Limb (tissue), 2 donors: Measurements from ENCODE around the gene EYA2.
A peak's percentile ranks its signal among the peaks of the same experiment; 100 is the strongest.

ENCODE experiments used
- DNase-seq, 2 donors: peaks; one replicate each; pipeline ENCODE4 v3.0.0-alpha.2; 2016; ENCODE audit errors: extremely low spot score in 2 of 2

Gene EYA2

DNA sequence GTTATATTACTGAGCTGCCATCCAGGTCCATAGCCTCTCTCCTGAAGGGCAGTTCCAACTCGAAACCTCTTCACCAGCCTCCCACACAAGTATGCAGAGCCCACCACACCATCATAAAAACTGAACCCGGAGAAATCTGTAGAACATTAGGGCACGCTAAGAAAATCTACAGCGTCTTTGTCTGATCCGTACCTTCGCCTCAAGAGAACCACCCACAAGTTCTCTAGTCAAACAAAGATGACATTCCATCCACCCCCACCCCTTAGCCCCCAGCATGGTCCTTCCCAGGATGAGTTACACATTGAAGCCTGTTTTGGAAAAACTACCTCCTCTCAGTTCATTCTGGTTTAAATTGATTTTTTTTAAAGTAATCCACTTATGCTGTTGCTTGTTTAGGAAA, 242.1 kb downstream of the EYA2 start:
- DNase-seq = no peak

DNA sequence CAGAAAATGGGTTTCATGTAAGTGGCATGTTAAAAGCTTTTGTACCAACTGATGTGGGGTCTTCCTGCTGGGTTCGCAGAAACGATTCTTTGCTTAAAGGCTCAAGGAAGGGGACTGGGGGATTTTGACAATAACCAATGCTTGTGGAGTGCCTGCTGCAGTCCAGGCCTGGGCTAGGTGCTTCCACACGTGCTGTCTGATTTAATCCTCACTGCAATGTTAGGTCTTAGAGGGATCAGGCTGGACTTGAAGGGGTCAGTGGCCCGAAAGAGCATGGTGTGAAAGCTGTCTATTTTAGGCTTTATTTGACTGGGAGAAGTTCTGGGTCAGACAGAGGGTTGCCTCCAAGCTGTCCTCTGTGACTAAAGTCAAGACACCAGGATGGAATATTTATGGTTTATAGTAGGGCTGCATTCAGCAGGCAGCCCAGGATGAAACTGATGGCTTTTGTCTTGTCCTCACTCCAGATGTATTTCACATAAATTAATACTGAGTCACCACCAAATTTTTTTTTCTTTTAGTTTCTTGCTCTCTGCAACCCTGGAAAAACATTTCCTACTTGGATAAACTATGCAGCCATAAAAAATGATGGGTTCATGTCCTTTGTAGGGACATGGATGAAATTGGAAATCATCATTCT, 242.7 kb downstream of the EYA2 start:
- no peak for DNase-seq

DNA sequence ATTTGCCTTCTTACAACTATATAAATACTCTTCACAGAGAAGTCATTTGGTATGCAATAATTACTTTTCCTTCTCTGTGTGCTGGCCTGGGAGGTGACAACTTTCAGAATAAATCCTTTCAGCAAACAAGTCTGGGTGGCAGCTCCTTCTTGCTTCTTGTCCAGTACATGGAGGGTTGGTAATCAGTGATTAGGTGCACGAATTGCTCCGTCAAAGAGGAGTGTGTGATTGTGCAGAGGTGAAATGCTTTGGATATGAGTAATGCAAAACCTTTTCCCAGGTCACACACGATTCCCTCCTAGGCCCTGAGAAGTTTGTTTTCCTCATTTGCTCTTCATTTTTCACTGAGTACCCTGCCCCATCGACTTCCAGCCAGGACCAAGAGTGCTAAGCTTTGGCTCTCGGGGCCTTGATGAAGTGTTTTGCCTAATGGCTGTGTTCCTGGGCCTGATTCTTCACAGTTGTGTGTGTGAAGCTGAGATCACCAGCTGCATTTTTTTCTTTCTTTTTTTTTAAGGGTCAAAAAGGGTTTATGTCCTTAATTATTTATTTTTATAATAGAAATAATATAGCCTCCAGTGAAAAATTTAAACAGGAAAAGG, 245.4 kb downstream of the EYA2 start:
- DNase-seq = no peak

DNA sequence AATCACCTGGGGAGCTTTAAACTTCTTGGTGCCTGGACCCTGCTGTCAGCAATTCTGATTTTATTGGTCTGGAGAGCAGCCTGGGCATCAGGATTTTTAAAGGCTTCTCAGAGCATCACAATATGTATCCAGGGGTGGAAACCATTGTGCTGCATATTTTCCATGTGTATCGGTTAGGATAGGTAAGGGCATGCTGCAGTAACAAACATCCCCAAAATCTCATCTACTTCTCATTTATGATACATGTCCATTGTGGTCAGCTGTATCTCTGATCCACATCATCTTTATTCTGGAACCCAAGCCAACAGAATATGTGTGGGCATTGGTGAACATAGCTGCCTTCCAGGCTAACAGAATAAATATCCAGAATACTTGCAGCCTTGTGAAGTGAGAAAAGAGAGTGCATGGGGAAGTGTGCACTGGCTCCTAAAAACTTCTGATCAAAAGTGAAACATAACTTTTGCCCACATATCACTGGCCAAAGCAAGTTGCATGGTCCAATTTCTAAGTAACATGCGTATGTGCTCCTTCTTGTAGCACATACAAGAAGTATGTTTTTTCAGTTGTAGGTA, 246.8 kb downstream of the EYA2 start:
- DNase-seq = no peak

DNA sequence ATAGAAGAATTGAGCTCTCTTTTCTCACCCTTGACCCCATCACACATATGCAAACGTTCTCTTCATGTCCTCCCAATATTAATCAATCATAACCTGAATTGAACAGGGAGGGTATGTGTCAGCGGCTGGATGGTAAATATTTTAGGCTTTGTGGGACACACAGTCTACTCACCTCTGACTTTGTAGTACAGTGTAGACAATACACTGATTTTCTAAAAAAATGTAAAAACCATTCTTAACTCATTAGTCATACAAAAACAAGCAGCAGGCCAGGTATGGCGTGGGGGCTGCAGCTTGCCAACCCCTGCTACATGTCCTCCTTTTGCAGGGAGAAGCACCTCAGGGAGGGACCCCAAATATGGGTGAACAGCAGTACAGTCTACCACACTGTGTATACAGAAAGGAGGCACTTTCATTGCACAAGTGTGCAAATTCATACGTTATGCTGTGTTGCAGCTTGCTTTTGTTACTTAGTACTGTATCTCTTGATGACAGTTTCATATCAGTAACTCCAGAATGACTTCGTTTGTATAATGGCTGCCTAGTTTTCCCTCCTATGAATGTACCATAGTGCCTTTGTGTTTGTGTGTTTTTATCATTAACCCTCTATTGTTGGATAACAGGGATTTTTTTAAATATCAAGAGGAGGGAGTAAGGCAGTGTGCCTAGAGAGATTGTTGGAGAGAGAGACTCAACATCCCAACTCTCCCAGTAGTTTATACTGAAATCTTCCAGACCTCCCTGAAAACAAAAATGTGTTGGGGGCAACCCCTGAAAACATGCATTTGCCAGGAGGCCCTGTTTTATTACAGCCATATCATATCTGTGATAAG, 247.5 kb downstream of the EYA2 start:
- no peak for DNase-seq

DNA sequence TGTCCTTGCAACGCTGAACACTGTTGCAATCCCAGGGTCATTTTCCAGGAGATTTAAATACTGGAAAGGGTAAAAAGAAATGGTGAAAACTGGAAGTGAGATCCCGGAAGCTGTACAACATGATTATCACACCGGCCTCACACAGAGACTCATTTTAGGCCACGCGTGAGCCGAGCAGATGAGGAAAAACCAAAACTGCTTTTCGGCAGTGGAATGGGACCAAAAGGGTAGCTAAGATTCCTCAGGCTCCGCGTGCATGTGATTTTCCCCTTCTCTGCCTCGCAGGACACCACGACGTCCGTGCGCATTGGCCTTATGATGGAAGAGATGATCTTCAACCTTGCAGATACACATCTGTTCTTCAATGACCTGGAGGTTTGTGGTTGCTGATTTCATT, 248.1 kb downstream of the EYA2 start:
- no peak for DNase-seq

DNA sequence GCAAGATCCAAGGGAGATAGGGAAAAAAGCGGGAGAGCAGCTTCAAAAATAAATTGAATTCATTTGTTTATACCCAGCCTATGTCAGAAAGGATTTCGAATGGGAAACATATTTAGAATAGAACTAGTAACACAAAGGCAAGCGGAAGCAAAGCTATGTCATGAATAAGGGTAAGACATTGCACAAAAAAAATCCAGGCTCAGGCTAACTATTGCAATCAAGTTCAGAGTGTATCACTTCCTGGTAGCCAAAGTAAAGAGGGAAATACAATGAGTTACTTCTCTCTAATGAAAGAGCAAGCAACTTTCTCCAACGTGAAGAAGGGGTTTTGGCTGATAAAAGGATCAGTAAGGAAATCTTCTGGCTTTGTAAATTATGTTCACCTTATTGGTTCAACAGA, 249.0 kb downstream of the EYA2 start:
- no peak for DNase-seq

DNA sequence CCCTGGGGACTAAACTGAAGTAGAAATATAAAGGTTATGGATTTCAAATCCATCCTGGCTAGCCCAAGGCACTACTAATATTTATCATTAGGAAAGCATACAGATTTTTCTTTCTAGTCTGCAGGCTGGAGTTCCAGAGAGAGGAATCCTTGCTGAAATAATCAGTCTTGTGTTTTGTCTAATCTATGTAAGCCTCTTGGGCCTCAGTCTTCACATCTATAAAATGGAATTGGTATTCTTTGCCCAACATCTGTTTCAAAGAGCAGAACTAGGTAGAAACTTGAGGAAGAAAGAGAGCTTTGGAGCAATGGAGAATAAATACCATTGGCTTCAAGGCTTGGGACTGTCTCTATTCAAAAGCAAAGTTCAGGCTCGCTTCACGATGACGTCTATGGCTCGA, 249.8 kb downstream of the EYA2 start:
- no peak for DNase-seq

DNA sequence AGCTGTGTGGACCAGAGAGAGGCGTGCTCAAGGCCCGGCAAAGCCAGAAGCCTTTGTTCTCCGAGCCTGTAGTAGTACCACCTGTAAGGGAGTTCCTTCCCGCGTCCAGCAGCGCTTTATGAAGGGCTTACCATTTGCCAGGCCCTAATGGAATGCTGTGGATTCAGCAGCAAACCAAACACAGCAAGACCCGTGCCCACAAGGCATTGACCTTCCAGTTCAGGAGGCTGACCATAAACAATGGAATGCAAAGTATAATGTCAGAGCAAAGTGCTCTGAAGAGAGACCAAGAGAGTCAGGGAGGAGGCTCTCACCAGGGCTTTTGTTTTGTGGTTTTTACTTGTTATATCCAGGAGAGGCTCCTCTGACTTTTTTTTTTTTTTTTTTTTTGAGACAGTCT, 252.0 kb downstream of the EYA2 start:
- DNase-seq = no peak

DNA sequence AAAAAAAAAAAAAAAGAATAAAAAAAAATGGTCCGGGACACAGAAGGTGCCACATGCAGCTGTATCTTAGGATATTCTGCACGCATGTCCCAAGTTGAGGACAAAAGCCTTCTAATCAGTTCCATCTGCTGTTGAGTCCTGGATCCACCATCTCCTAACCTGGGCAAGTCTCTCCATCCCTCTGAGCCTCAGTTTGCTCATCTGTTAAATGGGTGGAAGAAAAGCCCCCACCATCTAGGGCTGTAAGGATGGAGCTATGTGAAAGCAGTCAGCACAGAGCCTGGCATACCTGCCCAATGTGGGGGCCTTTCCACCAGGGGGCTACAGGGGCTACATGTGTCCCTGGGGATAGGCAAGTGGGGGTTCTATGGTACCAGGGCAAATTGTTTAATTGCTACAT, 253.4 kb downstream of the EYA2 start:
- no peak for DNase-seq

DNA sequence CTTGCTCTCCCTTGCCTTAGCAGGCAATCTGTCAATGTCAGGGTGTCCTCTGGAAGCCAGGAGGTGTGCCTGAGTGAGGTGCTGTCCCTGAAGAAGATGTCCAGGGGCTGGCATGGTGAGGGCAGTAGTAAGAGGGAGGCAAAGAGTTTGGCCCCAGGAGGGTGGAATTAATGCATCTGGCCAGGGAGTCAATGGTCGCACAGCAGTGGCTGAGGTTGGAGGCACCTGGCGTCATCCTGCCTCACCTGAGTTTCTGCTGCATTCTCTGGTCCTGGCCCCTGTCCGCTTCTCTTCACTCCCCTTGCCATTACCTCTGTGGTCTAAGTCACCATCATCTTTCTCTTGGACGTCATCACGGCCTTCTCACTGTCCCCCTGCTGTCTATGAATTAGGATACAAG, 255.3 kb downstream of the EYA2 start:
- no peak for DNase-seq

DNA sequence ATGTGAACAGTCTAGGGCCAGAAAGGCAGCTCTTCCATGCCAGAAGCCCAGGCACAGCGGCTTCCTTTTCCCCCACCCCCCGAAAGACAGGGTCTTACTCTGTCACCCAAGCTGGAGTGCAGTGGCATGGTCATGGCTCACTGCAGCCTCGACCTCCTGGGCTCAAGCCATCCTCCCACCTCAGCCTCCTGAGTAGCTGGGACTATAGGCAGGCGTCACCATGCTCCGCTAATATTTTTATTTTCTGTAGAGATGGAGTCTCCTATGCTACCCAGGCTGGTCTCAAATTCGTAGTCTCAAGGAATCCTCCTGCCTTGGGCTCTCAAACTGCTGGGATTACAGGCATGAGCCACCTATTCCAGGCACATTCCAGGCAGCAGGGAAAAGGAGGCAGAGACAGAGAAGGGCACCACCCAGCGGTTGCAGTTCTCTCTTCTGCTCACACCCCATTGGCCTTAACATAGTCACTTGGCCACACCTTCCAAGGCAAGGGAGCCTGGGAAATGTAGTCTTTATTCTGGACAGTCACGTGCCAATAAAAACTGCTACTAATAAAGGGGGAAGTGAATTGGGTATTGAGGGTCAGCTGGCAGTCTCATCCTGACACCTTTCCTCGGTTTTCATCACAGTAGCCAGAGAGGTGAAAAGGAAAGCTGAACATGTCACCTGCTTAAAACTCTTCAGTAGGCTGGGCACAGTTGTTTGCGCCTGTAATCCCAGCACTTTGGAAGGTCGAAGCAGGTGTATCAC, 255.9 kb downstream of the EYA2 start:
- DNase-seq = peak; percentile 74 to 83

DNA sequence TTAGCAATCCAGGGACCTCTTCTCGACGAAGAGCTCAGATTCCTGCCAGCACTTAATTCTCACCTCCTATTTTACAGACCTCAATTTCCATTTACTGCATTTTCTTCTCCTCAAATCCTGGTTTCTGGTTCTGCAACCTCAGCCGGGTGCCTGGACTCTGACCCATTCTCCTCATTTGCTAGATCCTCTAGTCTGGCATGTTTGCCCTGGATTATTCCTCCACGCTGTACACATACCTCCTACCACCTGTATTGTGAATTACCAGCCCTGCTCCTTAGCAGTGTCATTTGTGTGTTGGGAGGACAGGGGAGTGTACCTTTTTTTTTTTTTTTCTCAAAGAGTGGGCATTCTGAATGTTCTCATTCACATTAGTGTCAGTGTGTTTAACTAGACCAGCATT, 257.4 kb downstream of the EYA2 start:
- no peak for DNase-seq

DNA sequence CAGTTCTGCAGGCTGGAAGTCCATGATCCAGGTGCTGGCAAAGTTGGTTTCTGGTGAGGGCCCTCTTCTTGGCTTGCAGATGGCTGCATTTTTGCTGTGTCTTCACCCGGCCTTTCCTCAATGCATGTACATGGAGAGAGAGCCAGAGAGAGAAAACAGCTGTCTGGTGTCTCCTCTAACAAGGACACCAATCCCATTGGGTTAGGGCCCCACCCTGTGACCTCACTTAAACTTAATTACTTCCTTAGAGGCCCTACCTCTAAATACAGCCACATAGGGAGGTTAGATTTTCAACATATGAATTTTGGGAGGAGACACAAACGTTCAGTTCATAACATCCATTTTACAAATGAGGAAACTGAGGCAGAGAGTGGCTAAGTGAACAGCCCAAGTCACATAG, 259.4 kb downstream of the EYA2 start:
- no peak for DNase-seq

DNA sequence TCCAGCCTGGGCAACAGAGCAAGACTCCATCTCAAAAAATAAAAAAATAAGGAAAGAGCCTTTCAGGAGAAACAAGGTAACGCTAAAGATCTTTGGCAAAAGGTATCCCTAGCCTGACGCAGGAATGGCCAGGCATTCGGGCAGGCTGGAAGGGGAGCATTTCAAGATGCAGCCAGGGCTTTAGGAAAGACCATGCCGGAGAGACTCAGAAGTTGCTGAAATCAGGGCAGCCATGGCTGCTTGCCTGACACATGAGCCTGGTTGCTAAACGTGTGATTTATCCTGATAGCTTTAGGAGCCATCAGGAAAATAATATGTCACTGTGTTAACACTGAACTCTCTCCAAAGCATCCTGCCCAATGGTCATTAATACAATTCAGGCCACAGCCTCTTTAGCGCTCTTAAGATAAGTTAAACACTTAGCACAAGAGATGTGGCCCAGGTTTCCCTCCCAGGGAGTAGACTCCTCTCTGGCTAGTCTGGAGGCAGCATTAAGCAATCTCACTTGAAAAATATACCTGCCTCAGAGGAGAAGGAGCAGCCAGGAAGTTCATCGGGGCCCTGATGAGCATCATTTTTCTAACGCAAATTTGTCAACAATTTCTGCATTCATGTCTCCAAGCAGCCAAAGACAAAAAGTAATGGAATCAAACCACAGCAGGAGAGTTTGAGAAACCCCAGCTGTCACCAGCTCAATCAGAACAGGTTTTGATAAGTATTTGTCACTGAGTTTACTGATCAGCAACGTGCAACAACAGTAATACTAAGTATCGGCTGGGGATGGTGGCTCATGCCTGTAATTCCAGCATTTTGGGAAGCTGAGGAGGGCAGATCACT, 261.9 kb downstream of the EYA2 start:
- no peak for DNase-seq

DNA sequence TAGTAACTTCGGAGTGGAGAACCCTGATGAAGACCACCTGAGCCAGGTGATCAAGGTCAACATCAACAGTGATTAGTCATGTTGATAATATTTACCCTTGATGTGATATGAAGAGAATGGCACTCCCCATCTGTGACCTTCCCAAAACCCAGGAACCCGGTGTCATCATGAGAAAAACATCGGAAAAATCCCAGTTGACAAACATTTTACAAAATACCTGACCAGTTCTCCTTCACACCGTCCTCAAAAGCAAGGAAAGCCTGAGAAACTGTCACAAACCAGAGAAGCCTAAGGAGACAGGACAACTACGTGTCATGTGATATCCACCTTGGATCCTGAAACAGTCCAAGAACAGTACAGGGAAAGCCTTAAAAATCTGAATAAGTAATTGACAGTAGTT, 264.5 kb downstream of the EYA2 start:
- DNase-seq = no peak

DNA sequence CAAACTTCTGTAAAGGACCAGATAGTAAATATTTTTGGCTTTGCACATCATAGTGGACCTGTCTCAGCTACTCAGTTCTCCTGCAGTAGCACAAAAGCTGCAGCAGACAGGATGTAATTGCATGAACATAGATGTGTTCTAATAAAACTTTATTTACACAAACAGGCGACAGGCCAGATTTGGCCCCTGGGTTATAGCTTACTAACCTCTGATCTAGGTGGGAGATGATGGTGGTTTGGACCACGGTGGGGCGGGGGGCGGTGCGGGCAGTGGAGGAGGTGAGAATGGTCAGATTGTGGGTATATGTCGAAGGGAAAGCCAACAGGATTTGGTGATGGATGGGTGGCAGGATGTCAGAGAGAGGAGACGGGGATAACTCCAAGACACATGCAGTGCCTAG, 265.6 kb downstream of the EYA2 start:
- DNase-seq = no peak

DNA sequence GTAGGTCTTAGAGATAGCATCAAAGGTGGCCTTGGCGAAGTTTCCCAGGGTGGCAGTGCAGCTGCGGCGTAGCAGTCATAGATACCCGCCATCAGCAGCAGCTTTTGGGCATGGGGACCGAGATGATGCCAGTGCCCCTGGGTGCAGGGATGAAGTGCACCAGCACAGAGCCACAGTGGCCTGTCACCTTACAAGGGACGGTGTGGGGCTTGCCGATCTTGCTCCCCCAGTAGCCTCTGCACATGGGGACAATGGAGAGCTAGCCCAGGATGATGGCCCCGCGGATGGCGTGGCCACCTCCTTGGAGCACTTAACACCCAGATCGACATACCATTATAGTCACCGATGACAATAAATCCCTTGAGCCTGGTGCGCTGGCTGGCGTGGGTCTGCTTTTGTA, 266.3 kb downstream of the EYA2 start:
- DNase-seq = no peak

DNA sequence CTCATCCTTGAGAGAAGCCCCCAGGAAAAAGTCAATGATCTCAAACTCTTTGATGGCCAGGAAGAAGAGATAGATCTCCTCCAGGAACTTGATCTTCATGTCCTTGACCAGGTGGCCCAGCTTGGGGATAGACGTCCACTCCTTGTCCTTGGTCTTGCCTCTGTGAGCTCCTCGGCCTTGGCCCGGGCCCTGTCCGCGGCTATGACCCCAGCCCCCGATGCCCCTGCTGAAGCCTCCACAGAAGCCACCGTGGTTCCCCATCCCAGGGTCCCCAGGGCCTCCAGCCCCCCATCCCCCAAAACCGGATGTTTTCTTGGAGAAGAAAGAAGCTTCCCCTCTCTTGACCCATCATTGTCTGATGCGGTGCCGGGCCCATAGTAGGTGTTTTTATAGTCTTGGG, 266.8 kb downstream of the EYA2 start:
- no peak for DNase-seq

DNA sequence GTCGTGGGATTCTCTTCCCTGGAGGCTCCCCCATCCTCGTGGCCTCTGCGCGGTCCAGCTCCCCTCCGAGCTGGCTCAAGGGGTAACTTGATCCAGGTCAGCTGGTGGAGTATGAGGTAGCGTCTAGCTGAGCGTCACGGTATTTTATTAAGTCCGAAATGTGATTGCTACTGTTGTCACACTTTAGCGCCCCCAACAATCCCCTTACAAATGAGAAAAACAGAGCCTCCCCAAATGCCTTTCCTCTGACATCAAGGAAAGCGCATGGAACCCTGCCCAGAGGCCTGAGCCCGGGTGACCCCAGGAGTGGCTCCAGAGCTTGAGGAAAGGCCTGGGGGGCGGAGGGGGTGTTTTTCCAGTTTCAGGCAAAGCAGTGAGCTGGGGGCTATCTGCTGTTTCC, 269.5 kb downstream of the EYA2 start:
- peak in 1 of 2 donors; percentile 63 for DNase-seq

DNA sequence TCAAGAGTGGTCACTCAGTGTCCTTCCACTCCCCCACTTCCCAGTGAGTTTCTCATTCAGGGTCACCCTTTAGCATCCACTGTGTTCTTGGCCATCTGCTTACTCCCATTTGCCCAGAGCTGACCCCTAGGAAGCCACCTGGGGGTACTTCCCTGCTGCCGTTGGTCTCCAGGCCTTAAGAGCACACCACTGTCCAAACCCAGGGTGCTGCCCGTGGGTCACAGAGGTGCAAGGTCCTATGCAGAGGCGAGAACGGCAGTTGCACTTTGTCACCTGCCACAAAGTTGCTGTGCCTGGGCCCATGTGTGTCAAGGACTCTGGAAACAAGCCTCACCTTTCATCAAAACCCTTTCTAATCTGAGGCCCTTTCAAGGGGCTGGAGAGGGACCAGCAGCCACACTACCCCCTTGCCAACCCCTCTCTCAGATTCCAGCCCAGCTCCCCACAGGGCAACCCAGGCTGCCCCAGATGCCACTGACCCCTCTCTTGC, 270.8 kb downstream of the EYA2 start:
- DNase-seq = no peak
